Measurements from ENCODE around the gene DEFB129.

The DEFB129 gene

GRCh38 chr20:257419-257818 lies 30.4 kb downstream of the DEFB129 start, which contains the start of gene DEFB132:
Gene DEFB132, plus strand, starts transcription at chr20:257724. Its CDS starts 55 bp downstream, at chr20:257779.
- no peak for DNase-seq

GRCh38 chr20:258269-258858 lies 31.3 kb downstream of the DEFB129 start:
- DNase-seq, result no peak

- DNase-seq, result no peak
Observed at GRCh38 chr20:258963-259362, 31.9 kb downstream of the DEFB129 start.

- no peak for DNase-seq
Observed at GRCh38 chr20:259981-260380, 32.9 kb downstream of the DEFB129 start.

- DNase-seq, result no peak
Observed at GRCh38 chr20:263701-264100, 36.6 kb downstream of the DEFB129 start.

- DNase-seq, result peak; percentile 24
Observed at GRCh38 chr20:266596-267562, 39.8 kb downstream of the DEFB129 start.

GRCh38 chr20:270517-270916 lies 43.5 kb downstream of the DEFB129 start:
- no peak for DNase-seq

GRCh38 chr20:271069-271468 lies 44.0 kb downstream of the DEFB129 start:
- DNase-seq, result no peak

GRCh38 chr20:271528-271927 lies 44.5 kb downstream of the DEFB129 start:
- DNase-seq, result no peak

GRCh38 chr20:272718-273117 lies 45.7 kb downstream of the DEFB129 start:
- no peak for DNase-seq

GRCh38 chr20:273884-274283 lies 46.8 kb downstream of the DEFB129 start:
- no peak for DNase-seq

- no peak for DNase-seq
Observed at GRCh38 chr20:275791-276190, 48.7 kb downstream of the DEFB129 start.

- DNase-seq, result no peak
Observed at GRCh38 chr20:276620-277495, 49.8 kb downstream of the DEFB129 start.

GRCh38 chr20:277496-277781 lies 50.4 kb downstream of the DEFB129 start:
- no peak for DNase-seq

GRCh38 chr20:278181-278580 lies 51.1 kb downstream of the DEFB129 start:
- no peak for DNase-seq

- no peak for DNase-seq
Observed at GRCh38 chr20:278607-279571, 51.8 kb downstream of the DEFB129 start.
